GM12892 (cell line): Measurements from ENCODE around the gene ADAMTS2.

ENCODE experiments used
- DNase-seq: peaks from one replicate; pipeline ENCODE4 v3.0.0; 2011; ENCODE audit not compliant: insufficient read length
- FAIRE-seq: peaks from 2 replicates; lab custom pipeline; 2011; peaks lifted over from hg19 to GRCh38; lab: Jason Lieb, UNC
- POLR2A ChIP-seq: IDR thresholded peaks from 2 replicates; pipeline ENCODE4 v1.6.1; 2011; ENCODE audit warnings: low read depth, low read length, control low read depth
- POLR2AphosphoS5 ChIP-seq: IDR thresholded peaks from 2 replicates; pipeline ENCODE4 v1.6.1; 2011; ENCODE audit warnings: low read depth, low read length, control low read depth
- TAF1 ChIP-seq: IDR thresholded peaks from 2 replicates; pipeline ENCODE4 v1.6.1; 2011; ENCODE audit warnings: low read depth, mild to moderate bottlenecking, control low read depth, low read length, borderline replicate concordance

ADAMTS2 gene

GRCh38 chr5:179234563-179235135 is 110.6 kb downstream of the ADAMTS2 start:
- no peak for DNase-seq
- no peak for FAIRE-seq
- no peak for TF ChIP-seq POLR2A
- no peak for TF ChIP-seq TAF1
- TF ChIP-seq POLR2AphosphoS5, result no peak

GRCh38 chr5:179233909-179234562 is 111.2 kb downstream of the ADAMTS2 start:
- FAIRE-seq, result no peak

GRCh38 chr5:179232091-179232735 is 113.0 kb downstream of the ADAMTS2 start:
- DNase-seq (no peak), FAIRE-seq (no peak)
- TF ChIP-seq POLR2A, result no peak
- TF ChIP-seq TAF1, result no peak
- TF ChIP-seq POLR2AphosphoS5, result no peak

More at GRCh38 chr5:179233909-179234562, 111.2 kb downstream of the ADAMTS2 start:
- DNase-seq, result no peak
- no peak for TF ChIP-seq POLR2AphosphoS5
- TF ChIP-seq POLR2A, result no peak
- TF ChIP-seq TAF1, result no peak

DNA sequence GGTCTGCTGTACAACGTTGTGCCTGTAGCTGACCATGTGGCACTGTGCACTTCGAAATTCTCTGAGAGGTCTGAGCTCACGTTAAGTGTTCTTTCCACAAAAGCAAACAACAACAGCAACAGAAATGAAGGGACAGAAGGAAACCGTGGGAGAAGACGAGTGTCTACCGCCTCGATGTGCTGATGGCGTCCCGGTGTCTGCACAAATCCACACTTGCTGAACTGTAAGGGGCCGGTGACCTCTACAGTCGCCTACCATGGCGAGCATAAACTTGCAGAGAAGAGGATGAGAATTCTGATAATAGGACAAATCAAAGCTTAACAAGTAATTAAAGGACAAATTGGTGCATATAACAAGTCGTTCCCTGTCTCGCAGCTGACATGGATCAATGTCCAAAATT is 114.0 kb downstream of the ADAMTS2 start:
- TF ChIP-seq TAF1, result no peak
- no peak for TF ChIP-seq POLR2AphosphoS5
- no peak for TF ChIP-seq POLR2A
- FAIRE-seq (no peak), DNase-seq (no peak)

GRCh38 chr5:179230061-179230461 is 115.2 kb downstream of the ADAMTS2 start:
- no peak for FAIRE-seq
- TF ChIP-seq TAF1, result no peak
- no peak for TF ChIP-seq POLR2AphosphoS5
- TF ChIP-seq POLR2A, result no peak
- no peak for DNase-seq

DNA sequence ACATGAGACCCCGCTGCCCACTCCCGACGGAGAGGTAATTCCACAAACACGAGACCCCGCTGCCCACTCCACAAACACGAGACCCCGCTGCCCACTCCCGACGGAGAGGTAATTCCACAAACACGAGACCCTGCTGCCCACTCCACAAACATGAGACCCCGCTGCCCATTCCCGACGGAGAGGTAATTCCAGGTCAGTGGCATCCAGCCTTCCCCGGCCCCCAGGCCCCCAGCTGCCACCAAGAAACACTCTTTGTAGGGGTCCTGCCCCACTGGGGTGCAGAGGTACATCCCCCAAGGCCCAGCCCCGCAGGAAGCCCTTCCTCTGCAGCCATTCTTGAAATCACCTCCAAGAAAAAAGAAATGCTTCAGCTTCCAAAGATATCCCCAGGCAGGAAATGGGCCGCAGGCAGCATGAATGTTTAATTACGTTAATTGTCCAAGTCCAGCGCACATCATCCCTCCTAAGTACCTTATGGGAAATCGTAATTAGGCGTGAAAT is 115.9 kb downstream of the ADAMTS2 start:
- DNase-seq (no peak), FAIRE-seq (no peak)
- no peak for TF ChIP-seq POLR2A
- TF ChIP-seq TAF1, result no peak
- no peak for TF ChIP-seq POLR2AphosphoS5

DNA sequence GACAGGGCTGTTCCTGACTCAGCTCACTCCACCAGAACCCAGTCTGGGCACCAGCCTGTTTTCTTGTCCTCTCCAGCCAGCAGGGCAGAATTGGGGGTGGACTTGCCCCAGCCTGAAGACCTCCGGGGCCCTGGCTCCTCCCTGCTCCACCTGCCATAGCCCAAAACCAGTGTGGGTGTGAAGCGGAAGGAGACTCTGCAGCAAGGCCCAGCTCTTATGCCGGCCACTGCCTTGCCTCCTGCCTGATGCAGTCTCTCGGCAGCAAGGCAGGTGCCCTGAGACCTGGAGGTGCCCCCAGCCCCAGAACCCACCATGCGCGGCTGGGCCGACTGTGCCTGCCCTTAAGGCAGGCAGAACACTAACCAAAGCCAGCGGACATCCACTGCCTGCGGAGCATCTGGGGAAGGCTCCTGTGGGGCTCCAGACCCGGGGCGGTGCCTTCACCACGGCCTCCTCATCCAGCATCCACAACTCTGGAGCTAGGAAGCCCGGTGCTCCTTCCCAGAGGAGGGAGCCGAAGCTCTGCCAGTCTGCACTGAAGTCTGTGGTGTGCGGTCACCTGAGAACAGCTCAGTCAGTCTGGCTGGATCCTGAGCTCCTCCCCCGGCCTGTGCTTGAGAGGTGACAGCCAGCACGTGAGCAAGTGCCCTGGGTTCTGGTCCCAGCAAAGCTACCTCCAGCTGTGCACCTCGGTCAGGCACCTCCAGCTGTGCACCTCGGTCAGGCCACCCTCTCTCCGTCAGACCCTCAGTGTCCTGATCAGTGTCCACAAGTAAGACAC is 116.7 kb downstream of the ADAMTS2 start:
- FAIRE-seq, result no peak
- DNase-seq, result no peak
- TF ChIP-seq POLR2A (no peak), TAF1 (no peak), POLR2AphosphoS5 (no peak)

DNA sequence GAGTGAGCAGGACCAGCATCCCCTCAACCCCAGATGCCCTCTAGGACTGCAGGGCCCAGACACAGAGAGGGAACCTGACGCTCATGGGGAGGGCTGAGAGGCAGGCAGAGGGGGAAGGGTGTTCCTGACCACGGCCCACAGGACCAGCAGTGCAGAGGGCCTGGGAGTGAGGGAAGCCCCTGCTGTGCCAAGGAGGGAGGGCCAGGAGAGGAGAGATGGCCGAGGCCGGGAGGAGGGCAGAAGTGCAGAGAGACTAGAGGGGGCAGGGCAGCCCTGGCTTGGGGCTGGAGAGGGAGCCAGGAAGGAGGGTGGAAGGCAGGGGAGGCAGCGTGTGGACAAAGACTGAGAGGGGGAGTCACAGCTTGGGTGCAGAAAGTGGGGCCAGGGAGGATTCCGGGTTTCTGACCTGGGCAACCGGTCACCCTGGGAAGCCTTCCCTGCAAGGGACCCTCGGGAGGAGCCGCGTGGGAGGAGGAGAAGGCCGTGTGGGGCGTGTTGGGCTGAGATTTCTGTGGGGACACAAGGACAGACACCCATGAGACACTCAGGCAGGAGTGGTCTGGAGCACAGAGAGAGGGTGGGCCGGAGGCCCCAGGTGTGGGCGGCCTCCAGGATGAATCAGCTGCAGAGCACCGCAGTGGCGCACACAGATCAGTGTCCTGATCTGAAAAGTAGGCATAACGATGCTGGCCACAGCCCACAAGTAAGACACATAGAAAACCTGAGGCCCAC is 117.5 kb downstream of the ADAMTS2 start:
- DNase-seq, result no peak
- FAIRE-seq, result no peak
- TF ChIP-seq TAF1 (no peak), POLR2AphosphoS5 (no peak), POLR2A (no peak)

- TF ChIP-seq POLR2AphosphoS5 (no peak), TAF1 (no peak), POLR2A (no peak)
- DNase-seq (no peak), FAIRE-seq (no peak)
Measured at GRCh38 chr5:179227229-179227579, 118.1 kb downstream of the ADAMTS2 start.

DNA sequence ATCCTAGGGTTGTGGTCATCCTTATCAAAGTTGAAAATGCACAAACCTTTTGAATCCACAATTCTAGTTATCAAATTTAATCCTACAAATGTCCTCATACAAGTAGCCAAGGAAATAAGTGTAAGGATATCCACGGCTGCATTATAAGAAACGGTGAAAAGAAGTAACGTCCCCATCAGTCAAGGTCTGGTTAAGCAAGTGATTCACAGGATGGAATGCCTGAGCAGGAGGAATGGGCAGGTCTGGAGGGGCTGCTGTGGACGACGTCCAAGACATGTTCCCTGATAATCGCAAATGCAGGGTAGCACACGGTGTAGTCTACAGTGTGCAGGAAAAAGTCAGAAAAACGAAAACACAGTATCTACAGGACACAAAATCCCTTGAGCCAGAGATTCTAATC is 118.6 kb downstream of the ADAMTS2 start:
- FAIRE-seq (no peak), DNase-seq (no peak)
- TF ChIP-seq POLR2AphosphoS5 (no peak), TAF1 (no peak), POLR2A (no peak)
